ENCODE measurements around the gene TRIM51.

DNA sequence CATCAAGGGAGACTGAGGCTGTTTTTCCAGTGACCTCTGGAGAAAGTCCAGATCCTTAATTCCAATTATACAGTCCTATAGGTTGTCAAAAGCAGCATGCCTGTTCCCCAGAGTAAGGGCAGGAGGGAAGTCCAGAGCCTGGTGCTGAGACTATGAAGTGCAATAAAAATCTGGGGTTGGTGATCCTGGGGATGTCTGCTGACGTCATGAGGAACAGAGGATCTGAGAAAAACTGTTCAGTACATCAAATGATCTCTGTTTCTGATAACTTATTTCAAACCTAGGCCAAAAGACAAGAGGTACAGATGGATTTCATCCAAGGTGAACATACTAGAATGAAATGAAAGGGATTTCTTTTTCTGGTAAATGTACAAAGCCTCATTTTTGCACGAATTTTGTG lies 19.2 kb downstream of the TRIM51 start:
- TF ChIP-seq, protein P1, sequence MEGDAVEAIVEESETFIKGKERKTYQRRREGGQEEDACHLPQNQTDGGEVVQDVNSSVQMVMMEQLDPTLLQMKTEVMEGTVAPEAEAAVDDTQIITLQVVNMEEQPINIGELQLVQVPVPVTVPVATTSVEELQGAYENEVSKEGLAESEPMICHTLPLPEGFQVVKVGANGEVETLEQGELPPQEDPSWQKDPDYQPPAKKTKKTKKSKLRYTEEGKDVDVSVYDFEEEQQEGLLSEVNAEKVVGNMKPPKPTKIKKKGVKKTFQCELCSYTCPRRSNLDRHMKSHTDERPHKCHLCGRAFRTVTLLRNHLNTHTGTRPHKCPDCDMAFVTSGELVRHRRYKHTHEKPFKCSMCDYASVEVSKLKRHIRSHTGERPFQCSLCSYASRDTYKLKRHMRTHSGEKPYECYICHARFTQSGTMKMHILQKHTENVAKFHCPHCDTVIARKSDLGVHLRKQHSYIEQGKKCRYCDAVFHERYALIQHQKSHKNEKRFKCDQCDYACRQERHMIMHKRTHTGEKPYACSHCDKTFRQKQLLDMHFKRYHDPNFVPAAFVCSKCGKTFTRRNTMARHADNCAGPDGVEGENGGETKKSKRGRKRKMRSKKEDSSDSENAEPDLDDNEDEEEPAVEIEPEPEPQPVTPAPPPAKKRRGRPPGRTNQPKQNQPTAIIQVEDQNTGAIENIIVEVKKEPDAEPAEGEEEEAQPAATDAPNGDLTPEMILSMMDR (IDR thresholded peaks at IDR 0.05) = no peak
- TF ChIP-seq EP300 (IDR thresholded peaks at IDR 0.05) = no peak
- no peak for TF ChIP-seq POLR2A (IDR thresholded peaks at IDR 0.05)

All from tibial nerve (tissue), 4 donors.